ENCODE measurements around the gene CYP3A5.

CYP3A5 gene

GRCh38 chr7:99643464-99643863 is 36.3 kb downstream of the CYP3A5 start:
- no peak overlapping the region for H3K27ac ChIP-seq (ENCODE audit: extremely low read depth, low read depth, low read length)
- no peak overlapping the region for H3K4me3 ChIP-seq (ENCODE audit: low read depth, low read length)
- no peaks in the 10 kb centered on the region for H3K9me3 ChIP-seq (ENCODE audit: control insufficient read depth, insufficient read depth, low read depth, low read length)
- POLR2A ChIA-PET = no interaction called here
- CTCF ChIA-PET = no interaction called here
- TF ChIP-seq ZNF529 (tag by site-specific recombination; IDR thresholded peaks at IDR 0.05; ENCODE audit: insufficient replicate concordance) (no peak), EGR2 (tag by site-specific recombination; IDR thresholded peaks at IDR 0.05; ENCODE audit: low read depth) (no peak), KLF17 (tag by site-specific recombination; IDR thresholded peaks at IDR 0.05) (no peak), ZNF398 (tag by site-specific recombination; IDR thresholded peaks at IDR 0.05) (no peak), SP3 (tag by site-specific recombination; IDR thresholded peaks at IDR 0.05) (no peak), ZNF660 (tag by site-specific recombination; IDR thresholded peaks at IDR 0.05) (no peak), SALL2 (tag by site-specific recombination; IDR thresholded peaks at IDR 0.05; ENCODE audit: borderline replicate concordance) (no peak), ZFHX2 (tag by site-specific recombination; conservative IDR thresholded peaks at IDR 0.05) (no peak), ZNF114 (tag by site-specific recombination; IDR thresholded peaks at IDR 0.05) (no peak), ZNF624 (tag by site-specific recombination; IDR thresholded peaks at IDR 0.05) (no peak), ZNF157 (tag by site-specific recombination; IDR thresholded peaks at IDR 0.05) (no peak), ZFP41 (tag by site-specific recombination; IDR thresholded peaks at IDR 0.05; ENCODE audit: borderline replicate concordance) (no peak), ZNF510 (tag by site-specific recombination; IDR thresholded peaks at IDR 0.05; ENCODE audit: insufficient replicate concordance) (no peak), ZNF707 (tag by site-specific recombination; IDR thresholded peaks at IDR 0.05) (no peak), ZNF76 (tag by site-specific recombination; IDR thresholded peaks at IDR 0.05; ENCODE audit: borderline replicate concordance, low read depth) (no peak)
- H3K4me1 ChIP-seq (ENCODE audit: control insufficient read depth, insufficient read depth, low read length) = no peaks in the 10 kb centered on the region
- H3K36me3 ChIP-seq (ENCODE audit: control insufficient read depth in 2 of 2, insufficient read depth in 1 of 2, low read length in 2 of 2) = no peaks in the 10 kb centered on the region

GRCh38 chr7:99642027-99642426 is 37.8 kb downstream of the CYP3A5 start:
- TF ChIP-seq FEZF1 (tag by site-specific recombination; IDR thresholded peaks at IDR 0.05) (no peak), ZNF677 (tag by site-specific recombination; IDR thresholded peaks at IDR 0.05) (no peak), ZNF174 (tag by site-specific recombination; IDR thresholded peaks at IDR 0.05) (no peak), ZNF600 (tag by site-specific recombination; IDR thresholded peaks at IDR 0.05) (no peak), ZNF404 (tag by site-specific recombination; IDR thresholded peaks at IDR 0.05) (no peak), ZNF501 (tag by site-specific recombination; IDR thresholded peaks at IDR 0.05) (no peak), ZNF350 (tag by site-specific recombination; IDR thresholded peaks at IDR 0.05) (no peak), ZNF521 (tag by site-specific recombination; IDR thresholded peaks at IDR 0.05) (no peak), ZNF776 (tag by site-specific recombination; IDR thresholded peaks at IDR 0.05; ENCODE audit: borderline replicate concordance) (no peak)
- Histone ChIP-seq H3K9me3 (ENCODE audit: control insufficient read depth, insufficient read depth, low read depth, low read length) (no peaks in the 10 kb centered on the region), H3K36me3 (ENCODE audit: control insufficient read depth in 2 of 2, insufficient read depth in 1 of 2, low read length in 2 of 2) (no peaks in the 10 kb centered on the region), H3K4me3 (ENCODE audit: low read depth, low read length) (no peak overlapping the region), H3K4me1 (ENCODE audit: control insufficient read depth, insufficient read depth, low read length) (no peaks in the 10 kb centered on the region), H3K27ac (ENCODE audit: extremely low read depth, low read depth, low read length) (no peak overlapping the region)
- CTCF ChIA-PET = no interaction called here
- POLR2A ChIA-PET = no interaction called here
